GM21526 (cell line): ENCODE data around the gene EGFL8.
A peak's percentile ranks its signal among the peaks of the same experiment; 100 is the strongest.

ENCODE experiments used
- ATAC-seq: cut with Tn5 transposase; IDR thresholded peaks from one replicate; pipeline ENCODE4 v1.9.1; 2021; ENCODE audit warnings: moderate library complexity; ENCODE audit not compliant: unreplicated experiment, low FRiP score

EGFL8 gene

GRCh38 chr6:32167154-32167760 is 2.9 kb downstream of the EGFL8 start:
- ATAC-seq, result no peak

DNA sequence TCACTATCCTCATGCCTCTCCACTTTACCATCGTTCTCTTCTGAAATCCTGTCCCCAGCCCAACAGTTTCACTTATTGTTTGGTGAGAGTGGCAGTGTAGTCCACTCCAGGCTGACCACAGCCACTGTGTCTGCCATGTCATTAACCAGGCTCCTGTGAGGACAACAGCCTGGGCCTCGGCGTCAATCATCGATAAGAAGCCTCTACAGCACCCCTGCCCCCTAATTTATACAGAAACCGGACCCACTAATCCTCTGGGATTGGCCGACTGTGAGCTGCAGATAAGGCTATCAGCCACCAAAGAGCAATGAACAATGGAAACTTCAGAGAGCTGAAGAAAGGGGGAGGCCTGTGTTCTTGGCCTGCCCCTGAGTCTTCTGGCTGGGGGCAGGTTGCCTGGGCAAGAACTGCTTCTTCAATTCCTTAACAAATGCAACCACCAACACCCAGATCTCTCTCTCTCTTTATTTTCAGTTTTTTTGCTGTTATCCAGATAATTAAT is 3.4 kb downstream of the EGFL8 start:
- ATAC-seq, result no peak

- no peak for ATAC-seq
These were observed 4.0 kb downstream of the EGFL8 start for GRCh38 chr6:32168350-32168749.

GRCh38 chr6:32168807-32169591 is 4.6 kb downstream of the EGFL8 start:
- ATAC-seq, result no peak

- ATAC-seq, result no peak
These were observed 5.9 kb downstream of the EGFL8 start for GRCh38 chr6:32170294-32170693.

DNA sequence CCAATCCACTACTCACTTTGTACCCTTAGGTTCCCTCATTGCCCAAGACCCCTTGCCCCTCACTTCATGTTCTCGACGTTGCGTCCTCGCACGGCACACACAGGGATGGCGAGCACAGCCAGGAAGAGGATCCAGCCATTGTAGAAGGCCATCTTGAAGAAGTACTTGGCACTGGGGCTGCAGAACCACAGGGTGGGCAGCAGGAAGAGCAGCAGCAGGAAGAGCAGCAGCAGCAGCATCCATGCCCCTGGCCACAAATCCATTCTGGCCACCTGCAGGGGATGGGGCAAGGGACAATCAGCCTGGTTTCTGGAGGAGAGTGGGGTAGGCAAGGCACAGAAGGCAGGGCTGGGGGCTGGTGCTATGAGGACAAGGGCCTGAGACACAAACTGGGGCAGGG is 6.8 kb downstream of the EGFL8 start:
- ATAC-seq, result no peak

- no peak for ATAC-seq
These were observed 8.8 kb downstream of the EGFL8 start for GRCh38 chr6:32173051-32173727.

GRCh38 chr6:32174416-32174815 is 10.0 kb downstream of the EGFL8 start:
- no peak for ATAC-seq

- ATAC-seq, result no peak
These were observed 10.9 kb downstream of the EGFL8 start for GRCh38 chr6:32175322-32175710.

DNA sequence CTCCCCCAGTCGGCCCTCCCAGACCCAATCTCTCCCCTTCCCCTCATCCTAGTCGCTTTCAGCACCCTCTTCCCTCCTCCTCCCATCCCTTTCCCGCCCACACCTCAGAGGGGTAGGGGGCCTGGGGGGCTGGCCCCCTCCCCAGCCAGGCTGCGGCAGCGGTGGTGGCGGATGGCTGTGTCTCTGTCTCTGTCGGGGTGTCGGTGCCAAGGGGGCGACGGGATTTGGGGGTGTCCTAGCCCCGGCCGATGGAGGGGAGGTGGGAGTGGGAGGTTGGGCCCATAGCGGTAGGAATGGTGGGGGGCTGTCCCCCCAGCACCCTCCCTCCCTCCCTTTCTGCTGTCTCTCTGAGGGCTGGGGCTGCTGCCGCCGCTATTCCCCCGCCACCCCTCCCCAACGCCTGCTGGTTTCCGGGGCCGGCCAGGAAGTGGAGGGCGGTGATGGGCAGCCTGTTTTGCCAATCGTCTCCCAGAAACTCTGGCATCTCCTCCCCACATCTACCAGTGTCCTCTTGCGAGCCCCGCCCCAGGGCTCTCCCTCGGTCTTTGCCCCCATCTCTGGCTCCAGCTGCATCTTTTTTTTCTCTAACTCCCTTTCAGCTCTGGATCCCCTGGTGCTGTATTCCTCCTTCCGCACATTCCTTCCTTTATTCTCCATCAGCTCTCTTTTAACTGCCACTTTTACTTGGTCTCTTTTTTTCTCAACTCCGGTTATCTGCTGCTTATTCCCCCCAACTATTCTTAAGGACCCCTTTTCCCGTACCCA is 11.5 kb downstream of the EGFL8 start, which contains the start of gene AGPAT1:
AGPAT1 (minus strand) TSS at position 374 of the 765 bp plus-strand sequence. CDS start 4,588 bp downstream, outside the sequence.
- no peak for ATAC-seq

DNA sequence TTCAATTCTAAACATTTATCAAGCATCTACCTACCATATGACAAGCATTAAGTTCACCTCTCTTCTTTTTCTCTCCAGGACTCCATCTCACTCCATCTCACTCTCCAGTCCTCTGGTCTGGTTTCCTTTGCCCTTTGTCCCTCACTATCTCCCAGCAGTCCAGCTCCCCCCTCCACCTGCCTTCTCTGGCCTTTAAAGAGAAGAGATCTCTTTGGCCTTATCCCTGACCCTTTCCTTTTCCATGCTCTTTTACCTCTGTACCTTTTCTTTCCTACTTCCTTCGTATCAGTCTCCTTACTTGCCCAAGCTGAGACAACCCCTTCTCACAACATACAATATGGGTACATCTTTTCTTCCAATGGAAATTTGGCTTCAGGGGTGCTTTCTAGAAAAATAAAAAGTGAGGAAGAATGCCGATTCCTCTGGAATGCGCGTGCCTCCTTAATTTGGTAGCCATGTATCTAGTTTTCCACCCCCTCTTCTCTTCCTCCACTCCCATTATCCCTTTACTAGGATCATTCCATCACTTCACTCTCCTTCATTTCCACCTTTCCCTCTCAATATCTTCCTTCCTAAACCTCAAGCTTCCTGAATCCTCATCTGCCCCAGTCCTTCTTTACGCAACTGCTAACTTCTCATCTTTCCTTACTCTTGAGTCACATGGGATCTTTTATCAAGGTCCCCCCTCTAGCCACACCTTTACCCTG is 12.2 kb downstream of the EGFL8 start:
- no peak for ATAC-seq

DNA sequence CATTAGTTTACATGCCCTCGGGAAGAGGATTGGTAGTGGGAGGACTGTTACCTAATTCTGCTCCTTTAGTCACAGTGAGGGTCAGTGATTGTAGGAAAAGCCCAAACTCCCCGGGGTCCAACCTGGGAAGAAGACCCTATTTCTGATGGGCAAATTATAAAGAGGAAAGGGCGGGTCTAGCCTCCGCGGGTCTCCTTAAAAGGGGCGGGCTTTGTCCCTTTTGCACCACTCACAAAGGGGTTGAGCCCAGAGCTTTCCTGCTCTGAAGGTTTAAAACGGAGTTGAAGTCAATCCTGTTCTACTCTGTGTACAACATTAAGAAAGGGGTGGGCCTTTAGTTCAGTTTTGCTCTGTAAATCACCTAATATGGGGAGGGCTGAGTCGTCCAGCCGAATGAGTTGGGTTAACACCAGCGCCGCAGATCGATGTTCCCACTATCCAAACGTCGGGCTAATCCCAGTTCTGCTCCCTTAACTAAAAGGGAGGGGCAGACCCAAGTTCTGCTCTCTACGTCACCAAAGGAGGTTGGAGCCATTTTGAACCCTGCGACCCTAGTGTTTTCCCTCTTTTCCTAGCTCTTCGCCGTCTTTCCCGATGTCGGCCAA is 12.9 kb downstream of the EGFL8 start:
- no peak for ATAC-seq

- peak; percentile 72 for ATAC-seq
These were observed 13.6 kb downstream of the EGFL8 start, which contains the start of gene RNF5 for GRCh38 chr6:32177788-32178546. RNF5 (plus strand) TSS chr6:32178405; CDS start chr6:32178512, 107 bp downstream.

DNA sequence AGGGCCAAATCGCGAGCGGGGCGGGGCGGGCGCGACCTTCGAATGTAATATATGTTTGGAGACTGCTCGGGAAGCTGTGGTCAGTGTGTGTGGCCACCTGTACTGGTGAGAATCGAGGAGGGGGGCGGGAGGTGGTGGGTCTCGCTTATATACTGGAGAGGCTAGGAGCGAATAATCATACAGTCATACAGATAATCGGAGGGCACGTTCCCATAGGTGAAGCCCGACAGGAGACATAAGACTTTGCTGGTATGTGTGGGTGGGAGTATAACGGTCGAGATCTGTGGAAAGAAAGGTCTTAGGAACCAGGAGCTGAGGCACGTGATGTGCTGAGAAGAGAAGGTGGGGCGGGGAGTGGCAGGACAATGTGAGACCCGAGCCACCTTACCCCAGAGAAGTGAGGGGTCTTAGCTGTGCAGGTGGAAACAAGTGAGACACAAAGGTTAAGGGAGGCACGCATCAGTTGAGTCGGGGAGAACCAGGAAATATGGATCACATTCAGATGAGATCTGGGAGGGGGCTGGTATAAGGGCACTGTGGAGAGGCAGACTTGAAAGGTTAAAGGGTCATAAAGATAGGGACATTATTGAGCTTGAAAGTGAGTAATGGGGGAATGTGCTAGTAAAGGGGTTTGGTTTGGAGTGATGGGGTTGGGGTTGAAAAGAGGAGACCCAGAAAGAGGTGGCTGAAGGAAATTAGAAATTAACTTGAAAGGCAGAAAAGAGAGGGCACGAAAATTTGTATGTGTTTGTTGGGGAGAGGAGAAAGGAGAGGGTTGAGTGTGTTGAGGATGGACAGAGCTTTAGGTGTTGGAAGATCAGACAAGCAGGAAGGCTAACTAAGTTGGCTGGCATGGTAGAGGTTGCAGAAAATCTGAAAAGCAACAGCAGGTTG is 14.4 kb downstream of the EGFL8 start:
- no peak for ATAC-seq

DNA sequence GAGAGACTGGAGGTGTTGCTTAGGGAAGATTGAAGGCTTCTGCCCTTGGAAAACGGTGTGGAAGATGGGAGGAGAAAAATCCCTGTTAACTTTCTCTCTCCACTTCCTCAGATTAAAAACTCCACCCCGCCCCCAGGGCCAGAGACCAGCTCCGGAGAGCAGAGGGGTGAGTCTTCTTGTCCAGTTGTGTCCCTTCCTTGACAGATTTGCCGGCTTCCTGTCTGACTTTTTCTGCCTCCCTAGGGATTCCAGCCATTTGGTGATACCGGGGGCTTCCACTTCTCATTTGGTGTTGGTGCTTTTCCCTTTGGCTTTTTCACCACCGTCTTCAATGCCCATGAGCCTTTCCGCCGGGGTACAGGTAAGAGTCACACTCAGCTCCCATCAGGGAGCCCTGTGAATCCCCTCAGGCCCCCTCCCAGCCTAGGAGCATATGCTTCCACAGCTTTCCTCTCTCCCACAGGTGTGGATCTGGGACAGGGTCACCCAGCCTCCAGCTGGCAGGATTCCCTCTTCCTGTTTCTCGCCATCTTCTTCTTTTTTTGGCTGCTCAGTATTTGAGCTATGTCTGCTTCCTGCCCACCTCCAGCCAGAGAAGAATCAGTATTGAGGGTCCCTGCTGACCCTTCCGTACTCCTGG is 15.5 kb downstream of the EGFL8 start:
- ATAC-seq, result no peak

- ATAC-seq, result no peak
These were observed 16.8 kb downstream of the EGFL8 start for GRCh38 chr6:32181148-32181702.

DNA sequence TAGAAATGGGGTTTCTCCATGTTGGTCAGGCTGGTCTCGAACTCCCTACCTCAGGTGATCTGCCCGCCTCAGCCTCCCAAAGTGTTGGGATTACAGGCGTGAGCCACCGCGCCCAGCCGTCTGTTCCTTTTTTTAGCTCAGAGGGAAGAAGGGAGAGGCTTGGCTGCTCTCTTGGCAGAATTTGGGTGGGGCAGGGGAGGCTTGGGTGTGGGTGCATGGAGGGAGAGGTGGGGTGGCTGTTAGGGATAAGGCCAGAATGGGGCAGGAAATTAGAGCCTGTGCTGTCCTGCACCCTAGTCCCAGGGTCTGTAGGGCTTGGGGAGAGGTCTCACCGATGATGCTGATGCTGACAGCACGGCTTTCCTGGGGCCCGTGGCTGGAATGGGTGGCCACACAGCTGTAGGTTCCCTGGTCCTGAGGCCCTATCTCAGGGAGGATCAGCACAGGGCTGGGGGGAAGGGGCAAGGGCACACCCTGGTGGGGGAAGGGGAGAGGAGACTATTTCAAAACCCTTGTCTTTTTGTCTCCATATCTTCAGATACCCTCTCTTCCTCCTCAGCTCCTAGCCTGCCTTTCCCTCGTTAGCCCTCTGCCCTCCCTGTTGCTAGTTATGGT is 17.6 kb downstream of the EGFL8 start:
- no peak for ATAC-seq
